Hepatocyte (in vitro differentiated cells): ENCODE measurements around the gene CCDC12.

Experiments
- CTCF ChIP-seq: fragments of 200-600 bp; sonication (generic); IDR thresholded peaks from 2 replicates; pipeline ENCODE4 v1.5.1; 2016; ENCODE audit warnings: antibody characterized with exemption, mild to moderate bottlenecking; ENCODE audit not compliant: poor library complexity
- EZH2 ChIP-seq: fragments of 200-600 bp; sonication (generic); IDR thresholded peaks from 2 replicates; pipeline ENCODE4 v1.6.1; 2016; ENCODE audit warnings: antibody characterized with exemption, mild to moderate bottlenecking, borderline replicate concordance
- EZH2phosphoT487 ChIP-seq: fragments of 200-600 bp; sonication (generic); IDR thresholded peaks from one replicate; pipeline ENCODE4 v1.6.1; 2018; ENCODE audit warnings: antibody characterized with exemption, mild to moderate bottlenecking, low read depth, moderate library complexity; ENCODE audit not compliant: unreplicated experiment, severe bottlenecking

DNA sequence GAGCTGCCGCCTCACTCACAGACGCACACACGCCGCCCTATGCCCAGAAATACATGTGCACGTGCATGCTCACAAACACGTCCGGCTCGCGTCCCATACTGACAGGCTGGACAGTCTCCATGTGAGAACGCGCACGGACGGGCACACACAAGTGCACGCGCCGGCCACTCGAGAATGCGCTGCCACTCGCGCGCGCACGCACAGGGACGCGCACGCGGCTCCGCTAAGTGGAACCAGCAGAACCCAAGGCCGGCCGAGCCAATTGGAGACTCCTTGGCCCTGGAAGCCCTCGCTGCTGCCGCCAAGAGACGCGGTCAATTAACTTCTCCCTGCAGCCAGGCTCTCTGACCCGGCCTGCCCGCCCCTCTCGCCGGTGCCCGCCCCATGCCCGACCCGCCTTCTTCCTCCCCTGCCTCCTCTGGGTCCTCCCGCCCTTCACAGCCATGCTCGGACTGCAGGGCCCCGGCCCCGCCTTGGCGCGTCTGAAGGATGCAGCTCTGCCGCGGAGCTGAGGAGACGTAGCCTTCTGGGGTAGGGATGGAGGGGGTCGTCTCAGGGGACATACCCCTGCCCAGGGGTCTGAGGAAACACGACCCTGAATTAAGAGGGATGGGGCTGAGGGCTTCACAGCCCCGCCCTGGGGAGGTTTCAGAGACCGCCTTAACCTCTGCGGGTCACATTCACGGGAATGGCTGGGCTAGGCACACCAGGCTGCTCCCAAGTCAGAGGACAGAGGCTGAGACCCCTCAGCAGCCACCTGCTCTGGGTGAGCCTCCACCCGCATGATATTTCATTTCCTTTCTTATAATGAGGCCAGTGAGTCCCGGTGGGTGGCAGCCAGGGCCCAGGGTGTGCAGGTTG lies 84.0 kb downstream of the CCDC12 start:
- TF ChIP-seq CTCF (peak; percentile 10), EZH2 (no peak), EZH2phosphoT487 (no peak)
